Measurements from ENCODE around the gene C12orf42.

DNA sequence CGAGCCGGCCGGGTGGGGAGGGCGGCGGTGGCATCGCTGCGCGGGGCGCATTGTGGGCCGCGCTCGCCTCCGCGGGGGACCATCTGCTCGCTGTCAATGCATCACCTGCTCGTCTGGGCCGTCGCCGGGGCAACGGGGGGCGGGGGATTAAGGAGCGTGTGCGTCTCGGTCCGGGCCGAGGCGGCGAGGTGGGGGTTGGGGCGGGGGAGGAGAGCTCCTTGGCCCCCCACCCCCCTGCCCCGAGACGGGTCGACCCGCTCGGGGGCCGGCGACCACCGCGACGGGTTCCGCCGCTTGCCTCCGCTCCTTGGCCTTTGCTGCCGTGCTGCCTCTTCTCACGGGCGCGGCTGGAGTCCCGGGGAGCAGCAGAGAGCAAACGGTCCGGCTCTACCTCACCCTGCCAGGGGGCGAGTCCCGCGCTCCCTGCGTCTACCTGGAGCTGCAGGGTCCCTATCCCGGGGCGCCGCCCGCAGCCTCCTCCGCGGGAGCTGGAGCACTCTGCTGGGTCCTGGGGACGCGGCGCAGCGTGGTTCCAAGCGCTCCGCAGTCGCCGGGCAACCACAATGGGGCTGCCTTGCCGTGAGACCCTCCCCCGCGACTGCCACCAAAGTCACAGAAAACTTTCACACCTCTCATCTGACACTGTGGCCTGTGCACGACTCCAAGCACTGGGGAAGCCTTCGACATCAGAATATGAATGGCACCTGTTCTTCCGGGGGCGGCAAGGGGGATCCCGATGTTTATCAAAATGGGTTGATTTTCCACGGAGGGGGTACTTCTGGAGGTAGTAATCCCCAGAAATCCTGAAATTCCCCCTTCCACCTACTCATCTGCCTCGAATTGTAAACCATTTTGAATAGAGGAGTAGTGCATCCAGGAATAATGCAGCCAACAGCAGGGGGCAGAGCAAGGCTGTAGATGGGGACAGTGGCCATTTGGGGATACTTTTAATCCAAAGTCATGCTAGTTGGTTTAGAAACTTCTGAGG is at the start of gene C12orf42:
- TF ChIP-seq POLR2A (IDR thresholded peaks at IDR 0.05; ENCODE audit: low read depth, low read length) (no peak), POLR2AphosphoS5 (IDR thresholded peaks at IDR 0.05; ENCODE audit: low read depth, low read length) (no peak), TAF1 (IDR thresholded peaks at IDR 0.05; ENCODE audit: borderline replicate concordance, low read depth, low read length) (no peak)
